Measurements from ENCODE around the gene ZNF846.
"Not testable (repeated sequence)": the region's sequence is repeated elsewhere in the genome, so short reads cannot be mapped to it uniquely, and the experiment has no call there.

The ZNF846 gene

DNA sequence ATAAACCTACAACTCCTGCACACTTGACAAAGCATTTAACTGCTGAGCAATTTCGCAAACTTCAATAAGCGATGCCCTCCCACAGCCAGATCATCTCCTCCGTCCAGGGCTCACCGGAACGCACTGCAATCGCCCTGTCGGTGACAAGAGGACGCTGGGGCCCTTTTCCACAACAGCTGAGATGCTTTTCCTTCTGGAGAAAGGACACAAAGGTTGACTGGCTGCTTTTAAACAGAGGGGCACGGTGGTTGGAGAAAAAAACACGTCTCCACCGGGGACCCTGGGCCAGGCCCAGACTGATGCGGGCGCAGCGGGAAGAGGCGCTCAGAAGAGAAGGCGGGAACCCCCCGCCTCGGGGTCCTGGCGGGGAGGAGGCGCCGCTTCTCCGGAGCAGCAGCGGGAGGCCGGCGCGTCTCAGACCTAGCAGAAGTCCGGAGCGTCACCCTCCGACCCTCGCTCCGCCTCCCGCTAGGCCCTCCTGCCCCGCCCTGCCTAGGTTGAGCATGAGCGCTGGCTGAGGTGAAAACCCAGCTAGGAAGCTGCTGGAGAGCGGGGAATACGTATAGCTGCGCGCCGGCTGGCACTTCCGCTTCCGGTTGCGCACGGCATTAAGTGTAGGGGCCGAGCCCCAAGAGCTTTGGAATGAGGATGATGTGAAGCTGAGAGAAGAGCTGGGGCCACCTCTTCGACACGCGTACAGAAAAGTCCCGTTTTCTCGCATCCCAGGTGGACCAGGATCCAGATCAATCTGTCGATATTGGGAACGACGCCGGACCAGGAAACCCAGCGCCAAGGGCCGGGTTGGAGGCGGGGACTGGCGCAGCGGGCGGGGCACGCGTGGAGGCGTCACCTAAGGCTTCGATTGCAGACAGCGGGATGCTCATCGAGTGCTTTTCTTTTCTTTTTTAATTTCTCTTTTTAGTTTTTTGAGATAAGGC lies at the start of gene ZNF846:
Gene ZNF846, minus strand, starts transcription at position 564 of the 938 bp plus-strand sequence. CDS start 3,788 bp downstream, outside the sequence.
- peak; percentile 86 to 91 for DNase-seq

GRCh38 chr19:9818175-9818733 lies 49.7 kb upstream of the ZNF846 start:
- DNase-seq: no peak

DNA sequence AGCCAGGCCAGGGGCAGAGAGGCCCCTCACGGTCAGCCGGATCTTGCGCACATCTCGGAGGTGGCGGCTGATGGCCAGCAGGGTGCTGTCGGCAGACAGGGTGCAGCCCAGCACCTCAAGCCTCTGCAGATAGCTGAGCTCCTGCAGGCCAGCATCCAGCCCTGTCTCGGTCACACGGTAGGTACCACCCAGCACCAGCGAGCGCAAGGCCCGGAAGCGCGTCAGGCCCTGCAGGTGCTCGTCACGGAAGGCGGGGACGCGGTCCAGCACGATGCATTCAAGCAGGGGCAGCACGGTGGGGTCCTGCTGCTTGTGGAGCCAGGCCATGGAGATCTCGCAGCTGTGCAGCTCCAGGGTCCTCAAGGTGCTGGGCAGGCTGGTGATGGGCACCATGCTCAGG lies 42.6 kb upstream of the ZNF846 start:
- no peak for DNase-seq

- no peak for DNase-seq
Observed at GRCh38 chr19:9808855-9809824, 40.6 kb upstream of the ZNF846 start.

DNA sequence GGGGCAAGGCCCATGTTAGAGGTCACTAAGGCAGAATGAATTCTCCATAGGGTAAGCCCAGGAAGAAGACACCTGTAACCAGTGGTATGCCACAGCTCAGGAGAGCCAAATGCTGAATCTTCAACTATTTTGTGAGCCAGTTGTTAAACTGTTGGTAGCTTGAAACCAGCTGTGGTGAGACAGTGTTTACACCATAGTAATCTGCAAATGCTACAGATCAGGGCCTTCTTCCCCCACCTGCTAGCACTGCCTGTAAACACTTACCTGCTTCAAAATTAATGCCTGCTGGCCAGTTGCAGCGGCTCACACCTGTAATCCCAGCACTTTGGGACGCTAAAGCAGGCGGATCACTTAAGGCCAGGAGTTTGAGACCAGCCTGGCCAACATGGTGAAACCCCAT lies 38.3 kb upstream of the ZNF846 start:
- no peak for DNase-seq

GRCh38 chr19:9801976-9802375 lies 33.4 kb upstream of the ZNF846 start:
- no peak for DNase-seq

DNA sequence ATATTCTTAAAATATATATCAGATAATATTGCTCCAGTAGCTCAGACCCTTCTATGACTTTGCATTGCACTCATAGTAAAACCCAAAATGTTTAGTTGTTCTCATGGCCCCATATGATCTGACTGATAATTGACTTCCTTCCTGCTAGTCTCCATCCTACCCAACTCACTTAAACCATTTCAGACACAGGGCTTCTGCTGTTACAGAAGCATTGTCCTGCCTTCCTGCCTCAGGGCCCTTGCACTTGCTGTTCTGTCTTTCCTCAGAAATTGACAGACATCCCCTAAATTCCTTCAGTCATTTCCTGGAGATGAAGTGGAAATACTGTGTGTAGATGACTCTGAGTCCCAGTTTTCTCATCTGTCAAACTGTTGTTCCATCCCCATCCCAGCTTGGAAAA lies 30.6 kb upstream of the ZNF846 start:
- DNase-seq: peak in 1 of 2 donors; percentile 6

- no peak for DNase-seq
Observed at GRCh38 chr19:9797871-9798270, 29.3 kb upstream of the ZNF846 start.

GRCh38 chr19:9796113-9796773 lies 27.7 kb upstream of the ZNF846 start:
- DNase-seq: peak; percentile 33 to 82

- DNase-seq: peak in 1 of 2 donors; percentile 31
Observed at GRCh38 chr19:9793071-9793591, 24.6 kb upstream of the ZNF846 start.

GRCh38 chr19:9792206-9793070 lies 23.9 kb upstream of the ZNF846 start:
- DNase-seq: peak; percentile 97 to 99

DNA sequence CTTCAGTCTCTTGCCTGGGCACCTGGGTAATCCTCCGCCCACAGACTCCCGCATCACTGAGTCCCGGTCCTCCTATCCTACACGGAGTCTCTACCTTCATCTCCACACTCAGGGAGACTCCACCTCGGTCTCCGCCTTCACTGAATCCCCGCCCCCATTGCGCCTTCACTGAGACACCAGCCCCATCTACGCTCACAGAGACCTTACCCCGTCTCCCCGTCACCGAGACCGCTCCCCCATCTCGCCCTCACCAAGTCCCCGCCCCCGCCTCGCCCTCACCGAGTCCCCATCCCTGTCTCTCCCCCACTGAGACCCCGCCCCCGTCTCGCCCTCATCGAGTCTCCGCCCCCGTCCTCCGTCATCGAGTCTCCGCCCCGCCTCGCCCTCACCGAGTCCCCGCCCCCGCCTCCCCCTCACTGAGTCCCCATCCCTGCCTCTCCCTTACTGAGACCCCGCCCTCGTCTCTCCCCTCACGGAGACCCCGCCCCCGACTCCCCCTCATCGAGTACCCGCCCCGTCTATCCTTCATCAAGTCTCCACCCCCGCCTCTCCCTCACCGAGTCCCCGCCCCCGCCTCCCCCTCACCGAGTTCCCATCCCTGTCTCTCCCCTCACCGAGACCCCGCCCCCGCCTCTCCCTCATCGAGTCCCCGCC lies 23.1 kb upstream of the ZNF846 start:
- peak; percentile 94 to 99 for DNase-seq

DNA sequence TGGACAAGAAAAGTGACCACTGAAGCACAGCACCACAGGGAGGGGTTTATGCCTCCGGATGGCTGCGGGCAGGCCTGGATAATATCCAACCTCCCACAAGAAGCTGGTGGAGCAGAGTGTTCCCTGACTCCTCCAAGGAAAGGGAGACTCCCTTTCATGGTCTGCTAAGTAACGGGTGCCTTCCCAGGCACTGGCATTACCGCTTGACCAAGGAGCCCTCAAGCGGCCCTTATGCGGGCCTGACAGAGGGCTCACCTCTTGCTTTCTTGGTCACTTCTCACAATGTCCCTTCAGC lies 22.5 kb upstream of the ZNF846 start:
- DNase-seq: not testable (repeated sequence)

DNA sequence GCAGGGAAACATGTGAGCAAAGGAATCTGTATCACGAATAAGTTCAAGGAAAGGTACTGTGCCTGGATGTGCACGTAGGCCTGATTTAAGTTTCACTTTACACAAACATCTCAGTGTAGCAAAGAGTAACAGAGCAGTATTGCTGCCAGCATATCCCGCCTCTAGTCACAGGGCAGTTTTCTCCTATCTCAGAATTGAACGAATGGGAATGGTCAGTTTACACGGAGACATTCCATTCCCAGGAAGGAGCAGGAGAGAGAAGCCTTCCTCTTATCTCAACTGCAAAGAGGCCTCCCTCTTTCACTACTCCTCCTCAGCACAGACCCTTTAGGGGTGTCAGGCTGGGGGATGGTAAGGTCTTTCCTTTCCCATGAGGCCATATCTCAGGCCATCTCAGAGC lies 21.0 kb upstream of the ZNF846 start:
- not testable (repeated sequence) for DNase-seq

GRCh38 chr19:9789066-9789465 lies 20.5 kb upstream of the ZNF846 start:
- DNase-seq: no peak

DNA sequence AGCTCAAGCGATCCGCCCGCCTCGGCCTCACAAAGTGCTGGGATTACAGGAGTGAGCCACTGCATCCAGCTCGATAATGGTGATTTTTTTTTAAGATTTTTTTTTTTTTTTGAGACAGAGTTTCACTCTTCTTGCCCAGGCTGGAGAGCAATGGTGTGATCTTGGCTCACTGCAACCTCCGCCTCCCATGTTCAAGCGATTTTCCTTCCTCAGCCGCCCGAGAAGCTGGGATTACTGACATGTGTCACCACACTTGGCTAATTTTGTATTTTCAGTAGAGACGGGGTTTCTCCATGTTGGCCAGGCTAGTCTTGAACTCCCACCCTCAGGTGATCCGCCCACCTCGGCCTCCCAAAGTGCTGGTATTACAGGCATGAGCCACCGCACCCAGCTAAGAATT lies 20.1 kb upstream of the ZNF846 start:
- not testable (repeated sequence) for DNase-seq

- no peak for DNase-seq
Observed at GRCh38 chr19:9786819-9787218, 18.3 kb upstream of the ZNF846 start.

DNA sequence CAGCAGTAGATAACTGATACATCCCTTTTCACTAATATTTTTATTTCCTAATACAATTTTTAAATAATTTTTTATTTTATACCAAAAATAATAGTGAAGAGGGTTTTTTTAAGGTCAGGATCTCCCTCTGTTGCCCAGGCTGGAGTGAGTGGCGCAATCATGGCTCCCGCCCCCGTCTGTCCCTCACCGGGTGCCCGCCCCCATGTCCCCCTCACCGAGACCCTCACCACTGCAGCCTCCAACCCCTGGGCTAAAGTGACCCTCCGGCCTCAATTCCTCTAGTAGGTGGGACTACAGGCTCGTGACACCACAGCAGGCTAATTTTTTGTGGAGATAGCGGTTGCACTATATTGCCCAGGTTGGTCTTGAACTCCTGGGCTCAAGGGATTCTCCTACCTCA lies 17.8 kb upstream of the ZNF846 start:
- DNase-seq: no peak

GRCh38 chr19:9785367-9786331 lies 17.1 kb upstream of the ZNF846 start:
- DNase-seq: peak; percentile 89 to 92

DNA sequence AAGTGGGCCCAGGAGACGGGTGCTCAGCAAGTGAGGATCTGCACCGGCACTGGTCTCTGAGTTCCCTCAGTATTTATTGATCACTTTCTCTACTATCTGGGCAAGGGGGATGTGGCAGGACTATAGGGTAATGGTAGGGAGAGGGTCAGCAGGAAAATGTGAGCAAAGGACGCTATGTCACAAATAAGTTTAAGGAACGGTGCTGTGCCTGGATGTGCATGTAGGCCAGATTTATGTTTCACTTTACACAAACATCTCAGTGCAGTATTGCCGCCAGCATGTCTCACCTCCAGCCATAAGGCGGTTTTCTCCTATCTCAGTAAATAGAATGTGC lies 15.6 kb upstream of the ZNF846 start:
- DNase-seq: not testable (repeated sequence)

Measured in bone marrow (tissue), 2 donors.